GM06990 (cell line): Measurements from ENCODE around the gene DIP2A.

Experiments
- DNase-seq: peaks from one replicate; pipeline ENCODE4 v3.0.0-alpha.2; 2011; ENCODE audit not compliant: insufficient read length; ENCODE audit errors: extremely low read depth
- H3K27me3 ChIP-seq: replicated peaks from 2 replicates; pipeline ENCODE4 v1.6.0; 2011; ENCODE audit warnings: low read length; ENCODE audit not compliant: control insufficient read depth, insufficient read depth
- H3K36me3 ChIP-seq: 2 replicates; pipeline ENCODE4 v1.5.1; 2011; ENCODE audit warnings: low read length; ENCODE audit not compliant: control insufficient read depth, insufficient read depth
- H3K4me3 ChIP-seq: replicated peaks from 2 replicates; pipeline ENCODE4 v1.5.1; 2011; ENCODE audit warnings: low read depth, mild to moderate bottlenecking, control low read depth, low read length
- CTCF ChIP-seq: IDR thresholded peaks from 2 replicates; pipeline ENCODE4 v1.5.1; 2011; ENCODE audit warnings: low read length, control low read depth, mild to moderate bottlenecking, inconsistent platforms; ENCODE audit not compliant: insufficient read depth, poor library complexity, severe bottlenecking

The DIP2A gene

GRCh38 chr21:46538262-46538661 lies 79.6 kb downstream of the DIP2A start:
- no peaks in the 10 kb centered on the region for H3K27me3 ChIP-seq
- DNase-seq, result no peak
- H3K36me3 ChIP-seq, result peaks cover 26% of the 10 kb centered on the region
- no peak overlapping the region for H3K4me3 ChIP-seq
- no peak for TF ChIP-seq CTCF

- no peak for DNase-seq
- TF ChIP-seq CTCF, result no peak
- no peaks in the 10 kb centered on the region for H3K27me3 ChIP-seq
- H3K4me3 ChIP-seq, result no peak overlapping the region
- H3K36me3 ChIP-seq, result peaks cover 29% of the 10 kb centered on the region
These were observed 80.4 kb downstream of the DIP2A start for GRCh38 chr21:46538851-46539666.

- H3K27me3 ChIP-seq, result no peaks in the 10 kb centered on the region
- peaks cover 26% of the 10 kb centered on the region for H3K36me3 ChIP-seq
- no peak overlapping the region for H3K4me3 ChIP-seq
- TF ChIP-seq CTCF, result no peak
- no peak for DNase-seq
These were observed 81.5 kb downstream of the DIP2A start for GRCh38 chr21:46540087-46540710.

GRCh38 chr21:46542588-46543124 lies 84.0 kb downstream of the DIP2A start:
- H3K36me3 ChIP-seq, result peaks cover 31% of the 10 kb centered on the region
- DNase-seq, result no peak
- H3K4me3 ChIP-seq, result no peak overlapping the region
- H3K27me3 ChIP-seq, result no peaks in the 10 kb centered on the region
- no peak for TF ChIP-seq CTCF

GRCh38 chr21:46543306-46543705 lies 84.6 kb downstream of the DIP2A start:
- Histone ChIP-seq H3K36me3 (peaks cover 30% of the 10 kb centered on the region), H3K4me3 (no peak overlapping the region), H3K27me3 (no peaks in the 10 kb centered on the region)
- no peak for DNase-seq
- TF ChIP-seq CTCF, result no peak
